ENCODE measurements around the gene CRTAP.
A peak's percentile ranks its signal among the peaks of the same experiment; 100 is the strongest.

The CRTAP gene

DNA sequence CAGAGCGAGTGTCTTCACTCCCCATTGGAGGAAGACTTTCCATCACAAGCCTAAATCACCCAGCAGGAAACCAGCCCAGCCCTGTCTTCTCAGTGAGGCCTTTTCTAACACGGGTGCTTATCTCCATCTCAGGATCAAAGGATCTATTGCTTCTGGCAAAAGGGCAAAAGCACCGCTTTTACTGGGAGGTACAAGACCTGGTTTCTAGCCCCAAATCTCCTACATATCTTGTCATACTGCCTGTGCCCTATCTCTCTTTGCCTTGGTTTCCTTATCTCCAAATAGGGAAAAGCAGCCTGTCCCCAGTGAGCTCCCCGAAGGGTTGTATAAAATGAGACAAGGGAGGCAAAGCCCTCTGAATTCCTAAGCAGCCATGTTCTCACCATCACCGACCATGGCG is 22.1 kb upstream of the CRTAP start:
- H3K4me3 ChIP-seq (ENCODE audit: low read length), result no peak overlapping the region
- TF ChIP-seq, protein P1, sequence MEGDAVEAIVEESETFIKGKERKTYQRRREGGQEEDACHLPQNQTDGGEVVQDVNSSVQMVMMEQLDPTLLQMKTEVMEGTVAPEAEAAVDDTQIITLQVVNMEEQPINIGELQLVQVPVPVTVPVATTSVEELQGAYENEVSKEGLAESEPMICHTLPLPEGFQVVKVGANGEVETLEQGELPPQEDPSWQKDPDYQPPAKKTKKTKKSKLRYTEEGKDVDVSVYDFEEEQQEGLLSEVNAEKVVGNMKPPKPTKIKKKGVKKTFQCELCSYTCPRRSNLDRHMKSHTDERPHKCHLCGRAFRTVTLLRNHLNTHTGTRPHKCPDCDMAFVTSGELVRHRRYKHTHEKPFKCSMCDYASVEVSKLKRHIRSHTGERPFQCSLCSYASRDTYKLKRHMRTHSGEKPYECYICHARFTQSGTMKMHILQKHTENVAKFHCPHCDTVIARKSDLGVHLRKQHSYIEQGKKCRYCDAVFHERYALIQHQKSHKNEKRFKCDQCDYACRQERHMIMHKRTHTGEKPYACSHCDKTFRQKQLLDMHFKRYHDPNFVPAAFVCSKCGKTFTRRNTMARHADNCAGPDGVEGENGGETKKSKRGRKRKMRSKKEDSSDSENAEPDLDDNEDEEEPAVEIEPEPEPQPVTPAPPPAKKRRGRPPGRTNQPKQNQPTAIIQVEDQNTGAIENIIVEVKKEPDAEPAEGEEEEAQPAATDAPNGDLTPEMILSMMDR (conservative IDR thresholded peaks at IDR 0.05; ENCODE audit: low read depth, low read length), result no peak
- DNase-seq (ENCODE audit: low read depth), result no peak

DNA sequence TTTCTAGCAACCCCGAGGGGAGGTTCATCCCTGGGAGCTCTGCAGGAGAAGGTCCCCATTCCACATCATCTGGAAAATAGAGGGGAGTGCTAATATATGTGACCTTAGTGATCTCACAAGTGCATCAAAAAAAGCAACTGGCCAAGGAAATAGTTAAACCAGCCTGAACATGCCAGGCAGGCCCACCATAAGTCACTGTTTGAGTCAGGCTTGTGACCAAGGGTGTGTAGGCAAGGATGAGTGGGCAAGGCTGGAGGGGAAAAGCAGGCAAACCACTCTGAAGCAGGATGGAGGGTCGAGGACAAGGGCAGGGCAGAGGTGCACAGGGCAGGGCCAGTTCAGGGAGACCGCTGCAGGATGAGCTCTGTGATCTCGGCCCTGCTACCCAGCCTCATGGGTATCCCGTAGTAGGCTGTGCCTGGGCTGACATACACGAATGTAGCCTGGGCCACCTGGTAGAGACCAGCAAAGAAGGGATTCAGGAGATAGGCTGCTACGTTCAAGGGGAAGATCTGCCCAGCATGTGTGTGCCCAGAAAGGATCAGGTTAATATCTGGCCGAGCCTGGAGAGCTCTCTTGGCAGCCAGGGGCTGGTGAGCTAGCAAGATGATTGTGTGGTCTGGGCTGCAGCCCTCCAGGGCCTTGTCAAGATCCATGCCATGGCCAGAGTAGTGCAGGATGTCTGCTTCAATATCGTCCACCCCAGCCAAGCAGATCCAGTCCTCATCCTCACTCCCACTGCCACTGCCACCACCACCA is 21.1 kb upstream of the CRTAP start:
- TF ChIP-seq, protein P1 (conservative IDR thresholded peaks at IDR 0.05; ENCODE audit: low read depth, low read length), result no peak

DNA sequence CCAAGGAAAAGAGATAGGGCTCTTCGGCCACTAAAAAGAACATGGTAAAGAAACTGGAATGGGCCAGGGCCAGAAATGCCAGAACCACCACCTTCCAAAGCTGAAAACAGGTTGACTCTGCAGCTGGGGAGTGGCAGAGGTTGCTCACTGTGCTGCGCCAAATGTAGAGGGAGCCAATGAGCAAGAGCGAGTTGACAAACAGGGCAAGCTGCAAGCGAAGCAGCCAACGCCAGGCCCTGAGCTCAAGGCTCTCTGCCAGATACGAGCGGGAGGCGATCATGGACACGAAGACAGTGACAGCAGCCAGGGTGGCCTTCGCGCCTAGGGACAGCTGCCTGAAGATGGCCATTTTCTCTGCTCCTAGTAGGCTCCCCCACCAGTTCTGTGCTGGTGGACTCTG is 20.0 kb upstream of the CRTAP start:
- DNase-seq (ENCODE audit: low read depth), result no peak
- TF ChIP-seq, protein P1 (conservative IDR thresholded peaks at IDR 0.05; ENCODE audit: low read depth, low read length), result no peak

More for the DNA sequence above, 21.1 kb upstream of the CRTAP start:
- no peak overlapping the region for H3K4me3 ChIP-seq (ENCODE audit: low read length)
- DNase-seq (ENCODE audit: low read depth), result no peak

DNA sequence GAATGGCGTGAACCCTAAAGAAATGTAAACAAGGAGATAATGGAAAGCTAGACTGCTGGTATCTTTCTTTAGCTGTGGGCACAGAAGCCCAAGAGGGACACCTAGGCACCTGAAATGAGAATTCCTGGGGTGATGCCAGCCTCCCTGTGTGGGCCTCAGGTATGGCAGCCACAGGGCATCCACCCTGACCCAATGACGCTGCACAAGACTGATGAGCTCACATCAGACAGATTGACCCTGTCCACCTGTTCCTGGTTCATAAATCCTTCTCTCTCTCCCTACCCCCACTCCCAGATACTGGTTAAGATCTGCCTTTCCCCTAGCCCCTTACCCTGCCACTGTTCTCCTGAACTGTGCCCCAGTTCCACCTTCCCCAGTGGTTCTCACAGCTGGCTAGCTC is 18.4 kb upstream of the CRTAP start:
- H3K4me3 ChIP-seq (ENCODE audit: low read length), result peak overlapping the region; percentile 91
- TF ChIP-seq, protein P1 (conservative IDR thresholded peaks at IDR 0.05; ENCODE audit: low read depth, low read length), result no peak
- no peak for DNase-seq (ENCODE audit: low read depth)

More for the DNA sequence above, 20.0 kb upstream of the CRTAP start:
- H3K4me3 ChIP-seq (ENCODE audit: low read length), result no peak overlapping the region

DNA sequence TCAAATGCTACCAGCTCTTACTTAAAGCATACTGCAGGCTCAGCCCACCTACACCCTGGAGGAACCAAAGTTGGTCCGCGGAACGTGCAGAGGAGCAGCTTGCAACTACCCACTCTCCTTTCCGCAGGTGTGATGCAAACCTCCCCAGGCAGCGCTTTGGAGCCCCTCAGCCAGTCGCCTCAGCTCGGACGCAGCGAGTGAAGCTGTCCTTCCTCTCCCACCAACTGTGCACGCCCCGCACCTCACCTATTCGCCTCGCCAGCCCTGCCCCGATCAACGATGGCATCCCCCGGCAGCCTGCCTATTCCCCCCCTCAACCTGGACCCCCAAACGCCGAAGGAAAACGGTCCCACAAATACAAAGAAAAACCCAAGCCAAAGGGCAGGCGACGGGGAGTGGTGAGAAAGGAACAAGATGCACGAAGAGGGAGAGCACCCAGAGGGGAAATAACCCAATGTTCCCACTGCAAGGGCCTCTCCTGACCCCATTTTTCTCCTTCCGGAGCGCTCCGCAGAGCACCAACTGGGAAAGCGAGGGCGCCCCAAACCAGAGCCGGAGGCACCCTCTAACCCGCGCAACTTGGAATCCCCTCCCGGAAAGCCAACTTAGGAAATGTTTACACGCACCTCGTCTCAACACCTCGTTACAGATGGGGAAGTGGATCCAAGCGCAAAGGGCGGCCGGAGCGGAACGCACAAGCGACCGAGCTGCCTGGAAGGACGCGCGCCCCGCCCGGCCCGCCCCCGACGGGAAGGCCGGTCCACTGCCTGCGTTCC is 17.5 kb upstream of the CRTAP start:
- TF ChIP-seq, protein P1 (conservative IDR thresholded peaks at IDR 0.05; ENCODE audit: low read depth, low read length), result no peak
- no peak for DNase-seq (ENCODE audit: low read depth)
- H3K4me3 ChIP-seq (ENCODE audit: low read length), result peak overlapping the region; percentile 91

DNA sequence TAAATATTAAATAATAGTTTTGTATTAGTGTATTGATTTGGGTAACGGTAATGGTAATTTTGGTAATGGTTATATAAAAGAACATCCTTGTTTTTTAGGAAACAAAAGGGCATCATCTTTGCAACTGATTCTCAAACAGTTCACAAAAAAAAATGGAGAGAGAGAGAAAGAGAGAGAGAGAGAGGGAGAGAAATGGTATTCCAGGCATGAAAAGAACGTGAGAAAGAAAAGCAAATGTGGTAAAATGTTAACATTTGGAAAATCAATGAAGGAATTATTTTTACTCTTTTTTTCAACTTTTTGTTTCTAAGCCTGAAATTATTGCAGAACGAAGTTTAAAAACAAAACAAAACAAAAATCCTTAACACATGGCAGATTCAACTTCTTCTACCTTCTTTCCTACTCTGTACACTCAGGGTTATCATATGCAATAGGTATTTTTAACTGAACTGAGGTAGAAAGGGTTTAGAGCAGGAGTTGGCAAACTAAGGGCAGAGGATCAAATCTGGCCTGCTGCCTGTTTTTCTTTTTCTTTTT is 14.6 kb upstream of the CRTAP start:
- no peak overlapping the region for H3K4me3 ChIP-seq (ENCODE audit: low read length)
- DNase-seq (ENCODE audit: low read depth), result no peak
- TF ChIP-seq, protein P1 (conservative IDR thresholded peaks at IDR 0.05; ENCODE audit: low read depth, low read length), result no peak
